H1 (cell line): ENCODE measurements around the gene DRP2. TPM values are rescaled to one million over a fixed set of nuclear protein-coding genes. Genes with fewer than 3 reads are reported as not detected.

Source experiments
- CTCF ChIA-PET: fragments of 300-600 bp; sonication (Branson Sonifier 250); formaldehyde crosslinking; loops from one replicate; lab custom pipeline; 2021; ENCODE audit not compliant: partially characterized antibody; lab: Charles Lee
- POLR2A ChIA-PET: fragments of 300-600 bp; sonication (Branson Sonifier 250); formaldehyde crosslinking; loops from one replicate; lab custom pipeline; 2021; ENCODE audit warnings: inconsistent platforms; ENCODE audit not compliant: partially characterized antibody; lab: Charles Lee
- DNase-seq, 2 experiments: peaks; one replicate each; pipeline versions ENCODE4 v3.0.0 to v3.0.0-alpha.2; 2010 to 2022; ENCODE audit warnings: low spot score in 2 of 2, low read depth in 1 of 2, mixed read lengths in 1 of 2
- FAIRE-seq: peaks from 2 replicates; lab custom pipeline; 2011; peaks lifted over from hg19 to GRCh38; lab: Jason Lieb, UNC
- H2AFZ ChIP-seq: 2 replicates; pipeline ENCODE4 v1.8.1; 2012; ENCODE audit warnings: low read length, inconsistent platforms
- H2AK5ac ChIP-seq: 2 replicates; pipeline ENCODE4 v1.6.1; 2013; ENCODE audit warnings: low read depth, low read length
- H2BK120ac ChIP-seq: replicated peaks from 2 replicates; pipeline ENCODE3; 2013; ENCODE audit warnings: low read depth, low read length, inconsistent platforms
- H2BK12ac ChIP-seq: 2 replicates; pipeline ENCODE4 v1.6.1; 2013; ENCODE audit warnings: low read depth, low read length
- H2BK15ac ChIP-seq: 2 replicates; pipeline ENCODE4 v1.6.1; 2013; ENCODE audit warnings: low read length
- H2BK20ac ChIP-seq: 2 replicates; pipeline ENCODE4 v1.6.1; 2013; ENCODE audit warnings: low read length
- H2BK5ac ChIP-seq: 2 replicates; pipeline ENCODE4 v1.6.1; 2013; ENCODE audit warnings: low read depth, low read length
- H3K14ac ChIP-seq: 2 replicates; pipeline ENCODE4 v1.6.1; 2013; ENCODE audit warnings: inconsistent platforms; ENCODE audit not compliant: insufficient read length
- H3K18ac ChIP-seq: 2 replicates; pipeline ENCODE4 v1.6.1; 2013; ENCODE audit warnings: low read length; ENCODE audit errors: extremely low read depth
- H3K23ac ChIP-seq: 2 replicates; pipeline ENCODE4 v1.6.1; 2013; ENCODE audit warnings: inconsistent platforms; ENCODE audit not compliant: insufficient read length
- H3K23me2 ChIP-seq: 2 replicates; pipeline ENCODE4 v1.6.1; 2013; ENCODE audit warnings: low read depth, low read length
- H3K27ac ChIP-seq: 2 replicates; pipeline ENCODE4 v1.6.1; 2011; ENCODE audit warnings: low read depth, low read length, inconsistent platforms
- H3K27me3 ChIP-seq, 4 experiments: replicated peaks in 1 of 4; 1 replicate in 1 of 4; 2 replicates in 3 of 4; pipeline versions ENCODE4 v1.6.1 to v1.8.1; 2011 to 2013; ENCODE audit warnings: low read length in 3 of 4, mild to moderate bottlenecking in 3 of 4, inconsistent platforms in 2 of 4, mixed read lengths in 2 of 4, moderate library complexity in 1 of 4; ENCODE audit not compliant: control insufficient read depth in 3 of 4, insufficient read depth in 3 of 4; ENCODE audit errors: extremely low read depth in 1 of 4
- H3K36me3 ChIP-seq, 4 experiments: 2 replicates each; pipeline versions ENCODE4 v1.6.1 to v1.8.1; 2011 to 2013; ENCODE audit warnings: mild to moderate bottlenecking in 4 of 4, low read length in 3 of 4, moderate library complexity in 2 of 4, control low read depth in 1 of 4, inconsistent platforms in 1 of 4; ENCODE audit not compliant: insufficient read depth in 4 of 4, control insufficient read depth in 2 of 4
- H3K4ac ChIP-seq: replicated peaks from 2 replicates; pipeline ENCODE3; 2013; ENCODE audit warnings: low read length, low read depth, mixed read lengths, inconsistent platforms; ENCODE audit not compliant: insufficient read length
- H3K4me1 ChIP-seq, 4 experiments: replicated peaks in 1 of 4; 1 replicate in 1 of 4; 2 replicates in 3 of 4; pipeline versions ENCODE4 v1.6.1 to v1.8.1; 2011 to 2013; ENCODE audit warnings: low read length in 3 of 4, inconsistent platforms in 2 of 4, mixed read lengths in 1 of 4; ENCODE audit not compliant: insufficient read depth in 4 of 4, control insufficient read depth in 3 of 4
- H3K4me2 ChIP-seq, 2 experiments: 2 replicates each; pipeline versions ENCODE4 v1.6.1 to v1.8.1; 2011 to 2013; ENCODE audit warnings: low read depth in 2 of 2, low read length in 2 of 2, control low read depth in 1 of 2, inconsistent platforms in 1 of 2, mild to moderate bottlenecking in 1 of 2; ENCODE audit not compliant: insufficient read depth in 1 of 2
- H3K4me3 ChIP-seq, 4 experiments: fragments of 200-600, 300-600 bp in 1 of 4; sonication (generic), shearing (Covaris generic), sonication (Bioruptor Twin) in 1 of 4; 2 replicates each; pipeline versions ENCODE4 v1.5.1 to v1.8.1; 2011 to 2016; ENCODE audit warnings: low read length in 4 of 4, low read depth in 3 of 4, control low read depth in 2 of 4, inconsistent platforms in 2 of 4, mild to moderate bottlenecking in 2 of 4, mixed read lengths in 1 of 4, moderate library complexity in 1 of 4; ENCODE audit not compliant: insufficient read depth in 2 of 4; ENCODE audit errors: extremely low read depth in 1 of 4
- H3K56ac ChIP-seq: replicated peaks from 2 replicates; pipeline ENCODE3; 2013; ENCODE audit warnings: low read depth, mild to moderate bottlenecking, mixed read lengths, low read length, inconsistent platforms; ENCODE audit not compliant: insufficient read length
- H3K79me1 ChIP-seq: 2 replicates; pipeline ENCODE4 v1.6.1; 2013; ENCODE audit warnings: low read depth, low read length, control low read depth
- H3K79me2 ChIP-seq, 2 experiments: 2 replicates each; pipeline versions ENCODE4 v1.6.1 to v1.8.1; 2012 to 2013; ENCODE audit warnings: low read length in 2 of 2, mild to moderate bottlenecking in 2 of 2, inconsistent platforms in 1 of 2; ENCODE audit not compliant: insufficient read depth in 2 of 2, control insufficient read depth in 1 of 2
- H3K9ac ChIP-seq, 4 experiments: replicated peaks in 1 of 4; 1 replicate in 1 of 4; 2 replicates in 3 of 4; pipeline versions ENCODE4 v1.6.1 to v1.8.1; 2011 to 2013; ENCODE audit warnings: low read depth in 3 of 4, low read length in 3 of 4, control low read depth in 2 of 4, mild to moderate bottlenecking in 2 of 4, moderate library complexity in 2 of 4, inconsistent platforms in 1 of 4; ENCODE audit errors: extremely low read depth in 1 of 4
- H3K9me3 ChIP-seq, 2 experiments: 2 replicates each; pipeline versions ENCODE4 v1.6.1 to v1.8.1; 2012 to 2013; ENCODE audit warnings: mild to moderate bottlenecking in 2 of 2, moderate library complexity in 2 of 2, control low read depth in 1 of 2, inconsistent platforms in 1 of 2, low read depth in 1 of 2, low read length in 1 of 2, mixed read lengths in 1 of 2; ENCODE audit not compliant: insufficient read depth in 2 of 2
- H4K20me1 ChIP-seq, 2 experiments: replicated peaks in 1 of 2; 2 replicates each; pipeline versions ENCODE3 to v1.8.1; 2011 to 2013; ENCODE audit warnings: inconsistent platforms in 2 of 2, low read length in 2 of 2, mild to moderate bottlenecking in 1 of 2; ENCODE audit not compliant: insufficient read depth in 2 of 2, control insufficient read depth in 1 of 2
- H4K5ac ChIP-seq: 2 replicates; pipeline ENCODE4 v1.6.1; 2013; ENCODE audit warnings: low read length, low read depth, mixed read lengths, inconsistent platforms; ENCODE audit not compliant: insufficient read length
- H4K8ac ChIP-seq: 2 replicates; pipeline ENCODE4 v1.8.0; 2013; ENCODE audit warnings: mild to moderate bottlenecking, moderate library complexity, low read length, inconsistent platforms; ENCODE audit not compliant: insufficient read depth; ENCODE audit errors: extremely low read depth
- H4K91ac ChIP-seq: replicated peaks from 2 replicates; pipeline ENCODE3; 2013; ENCODE audit warnings: low read length, mixed read lengths, inconsistent platforms; ENCODE audit not compliant: insufficient read length
- SIRT6 ChIP-seq: IDR thresholded peaks from one replicate; pipeline ENCODE4 v1.7.1; 2012; ENCODE audit warnings: low read length, inconsistent platforms
- SP4 ChIP-seq: IDR thresholded peaks from 2 replicates; pipeline ENCODE4 v1.6.1; 2012; ENCODE audit warnings: low read length, inconsistent platforms
- WGBS, 2 experiments: shearing (Covaris generic) in 1 of 2; methylation state at CpG; one replicate each; pipeline versions ENCODE4 v1.1.6 to v1.1.7; 2013 to 2015; ENCODE audit warnings: low lambda C conversion rate in 2 of 2, mixed read lengths in 2 of 2, inconsistent platforms in 1 of 2, low coverage in 1 of 2, missing lambda C conversion rate in 1 of 2; ENCODE audit not compliant: insufficient replicate concordance in 2 of 2, insufficient coverage in 1 of 2, insufficient read length in 1 of 2; ENCODE audit errors: extremely low coverage in 1 of 2, missing lambda C conversion rate in 1 of 2; 5-methylcytosine and 5-hydroxymethylcytosine counted together
- polyA plus RNA-seq, 7 experiments: library from polyadenylated mRNA; depleted of rRNA in 3 of 7; stranded (reverse) in 5 of 7; unstranded in 2 of 7; fragments of >200 nt in 5 of 7; fragments of 200-250 nt in 2 of 7; gene quantifications; 1 replicate in 5 of 7; 2 replicates in 1 of 7; 4 replicates in 1 of 7; pipeline versions ENCODE4 v1.2.1 to v1.2.3, GENCODE V29; 2011 to 2013; ENCODE audit warnings: missing spikeins in 2 of 7, mixed read lengths in 2 of 7
- total RNA-seq: library from RNA; stranded (reverse); fragmentation: NEBNext Ultra II Directional; extraction: Animal tissue kit (Norgen Biotek cat#: 25700); gene quantifications from 2 replicates; pipeline ENCODE4 v1.2.1, GENCODE V29; 2021

Gene DRP2
- total and polyA plus RNA-seq, 2 of the 8 experiments (the other 6 are each of a cell fraction or from before 2014, with no cell fraction given): 0.18 to 0.20 TPM

GRCh38 chrX:101262590-101262989 lies 43.0 kb downstream of the DRP2 start:
- H2BK12ac ChIP-seq: no peak overlapping the region
- H3K23me2 ChIP-seq: no peaks in the 10 kb centered on the region
- 100% methylated on average over 3 of the region's 4 CpGs; no CpG with 5 or more reads in 1 of the 2 experiments for WGBS, 2 experiments
- H3K4me2 ChIP-seq: no peak overlapping the region
- H4K20me1 ChIP-seq: no peaks in the 10 kb centered on the region
- FAIRE-seq (no peak), DNase-seq (no peak)
- H3K9ac ChIP-seq: no peak overlapping the region
- no peaks in the 10 kb centered on the region for H3K79me2 ChIP-seq
- H3K18ac ChIP-seq: no peak overlapping the region
- POLR2A ChIA-PET: no interaction called here
- H3K27me3 ChIP-seq: no peaks in the 10 kb centered on the region
- H3K14ac ChIP-seq: no peak overlapping the region
- no peak overlapping the region for H4K91ac ChIP-seq
- no peaks in the 10 kb centered on the region for H3K36me3 ChIP-seq
- H3K9me3 ChIP-seq: no peaks in the 10 kb centered on the region
- no peak overlapping the region for H3K27ac ChIP-seq
- no peak overlapping the region for H2BK120ac ChIP-seq
- no peak overlapping the region for H2BK5ac ChIP-seq
- no peak overlapping the region for H3K4ac ChIP-seq
- no peak overlapping the region for H3K56ac ChIP-seq
- no peak overlapping the region for H2BK15ac ChIP-seq
- H3K4me3 ChIP-seq: no peak overlapping the region
- CTCF ChIA-PET: interaction anchor here (0.8 kb wide), 1 partner anchor 19 kb away, joined by 3 read pairs; no protein-coding TSS in a partner anchor
- H4K5ac ChIP-seq: no peak overlapping the region
- no peaks in the 10 kb centered on the region for H3K4me1 ChIP-seq
- no peak overlapping the region for H2AK5ac ChIP-seq
- H2BK20ac ChIP-seq: no peak overlapping the region
- no peak overlapping the region for H2AFZ ChIP-seq
- H4K8ac ChIP-seq: no peak overlapping the region
- H3K79me1 ChIP-seq: no peaks in the 10 kb centered on the region
- H3K23ac ChIP-seq: no peak overlapping the region
- TF ChIP-seq SP4 (no peak), SIRT6 (no peak)
